ENCODE measurements around the gene SMU1. TPM values are rescaled to one million over a fixed set of nuclear protein-coding genes. Genes with fewer than 3 reads are reported as not detected.

Gene SMU1
- total RNA-seq, 1 experiment from 2014 or later: 17.2 TPM

- intact Hi-C loops (cut with micrococcal nuclease): no loop called here
- Mint-ChIP-seq H3K36me3 (ENCODE audit: insufficient read depth, unreplicated experiment) (peaks cover 100% of the 10 kb centered on the region), H3K9me3 (ENCODE audit: unreplicated experiment) (no peaks in the 10 kb centered on the region), H3K27me3 (ENCODE audit: insufficient read depth, unreplicated experiment) (no peaks in the 10 kb centered on the region), H3K27ac (ENCODE audit: low read depth, unreplicated experiment) (no peak overlapping the region), H3K4me3 (ENCODE audit: unreplicated experiment) (no peak overlapping the region), H3K4me1 (ENCODE audit: insufficient read depth, unreplicated experiment) (peaks cover 26% of the 10 kb centered on the region)
- TF ChIP-seq CTCF (IDR thresholded peaks at IDR 0.05; ENCODE audit: unreplicated experiment): no peak
- DNase-seq (ENCODE audit: unreplicated experiment): no peak
- no TSS peak for BruUV-seq (replicated peaks)
- CTCF ChIA-PET: no interaction called here
- POLR2A ChIA-PET: interaction anchor here (0.8 to 9.6 kb wide), 2 partner anchors 7 to 32 kb away, joined by 3 to 153 read pairs; no protein-coding TSS in a partner anchor
Measured at GRCh38 chr9:33032865-33033264, 43.6 kb downstream of the SMU1 start.

- peaks cover 26% of the 10 kb centered on the region for H3K4me1 Mint-ChIP-seq (ENCODE audit: insufficient read depth, unreplicated experiment)
- no peak for TF ChIP-seq CTCF (IDR thresholded peaks at IDR 0.05; ENCODE audit: unreplicated experiment)
- H3K4me3 Mint-ChIP-seq (ENCODE audit: unreplicated experiment): no peak overlapping the region
- H3K27me3 Mint-ChIP-seq (ENCODE audit: insufficient read depth, unreplicated experiment): no peaks in the 10 kb centered on the region
- peaks cover 100% of the 10 kb centered on the region for H3K36me3 Mint-ChIP-seq (ENCODE audit: insufficient read depth, unreplicated experiment)
- H3K27ac Mint-ChIP-seq (ENCODE audit: low read depth, unreplicated experiment): no peak overlapping the region
- POLR2A ChIA-PET: interaction anchor here (0.8 to 9.6 kb wide), 2 partner anchors 8 to 32 kb away, joined by 3 to 153 read pairs; no protein-coding TSS in a partner anchor
- BruUV-seq (replicated peaks): no TSS peak
- intact Hi-C loops (cut with micrococcal nuclease): no loop called here
- no peaks in the 10 kb centered on the region for H3K9me3 Mint-ChIP-seq (ENCODE audit: unreplicated experiment)
- no peak for DNase-seq (ENCODE audit: unreplicated experiment)
- CTCF ChIA-PET: no interaction called here
Measured at GRCh38 chr9:33032292-33032691, 44.2 kb downstream of the SMU1 start.

GRCh38 chr9:33030285-33030684, 46.2 kb downstream of the SMU1 start:
- no peak for DNase-seq (ENCODE audit: unreplicated experiment)
- no TSS peak for BruUV-seq (replicated peaks)
- no peak overlapping the region for H3K4me3 Mint-ChIP-seq (ENCODE audit: unreplicated experiment)
- no peaks in the 10 kb centered on the region for H3K9me3 Mint-ChIP-seq (ENCODE audit: unreplicated experiment)
- H3K27me3 Mint-ChIP-seq (ENCODE audit: insufficient read depth, unreplicated experiment): no peaks in the 10 kb centered on the region
- peaks cover 100% of the 10 kb centered on the region for H3K36me3 Mint-ChIP-seq (ENCODE audit: insufficient read depth, unreplicated experiment)
- ChIA-PET POLR2A (interaction anchor here (0.6 to 9.6 kb wide), 8 partner anchors 10 to 388 kb away, joined by 3 to 153 read pairs (median 5); no protein-coding TSS in a partner anchor), CTCF (interaction anchor here (0.6 to 0.7 kb wide), 2 partner anchors 44 to 591 kb away, joined by 3 read pairs; no protein-coding TSS in a partner anchor)
- intact Hi-C loops (cut with micrococcal nuclease): no loop called here
- no peak for TF ChIP-seq CTCF (IDR thresholded peaks at IDR 0.05; ENCODE audit: unreplicated experiment)
- peak overlapping the region; percentile 65 for H3K27ac Mint-ChIP-seq (ENCODE audit: low read depth, unreplicated experiment)
- H3K4me1 Mint-ChIP-seq (ENCODE audit: insufficient read depth, unreplicated experiment): peaks cover 33% of the 10 kb centered on the region

- ChIA-PET CTCF (interaction anchor here (0.5 to 0.6 kb wide), 2 partner anchors 48 to 1044 kb away, joined by 3 read pairs; no protein-coding TSS in a partner anchor), POLR2A (interaction anchor here (0.6 to 9.6 kb wide), 13 partner anchors 11 to 644 kb away, joined by 3 to 153 read pairs (median 4); partner anchors contain the start of gene SMU1)
- H3K4me3 Mint-ChIP-seq (ENCODE audit: unreplicated experiment): peak overlapping the region; percentile 62
- no peak for TF ChIP-seq CTCF (IDR thresholded peaks at IDR 0.05; ENCODE audit: unreplicated experiment)
- H3K27me3 Mint-ChIP-seq (ENCODE audit: insufficient read depth, unreplicated experiment): no peaks in the 10 kb centered on the region
- peak overlapping the region; percentile 65 for H3K27ac Mint-ChIP-seq (ENCODE audit: low read depth, unreplicated experiment)
- peaks cover 33% of the 10 kb centered on the region for H3K4me1 Mint-ChIP-seq (ENCODE audit: insufficient read depth, unreplicated experiment)
- H3K9me3 Mint-ChIP-seq (ENCODE audit: unreplicated experiment): no peaks in the 10 kb centered on the region
- no TSS peak for BruUV-seq (replicated peaks)
- H3K36me3 Mint-ChIP-seq (ENCODE audit: insufficient read depth, unreplicated experiment): peaks cover 96% of the 10 kb centered on the region
- peak; percentile 82 for DNase-seq (ENCODE audit: unreplicated experiment)
- intact Hi-C loops (cut with micrococcal nuclease): no loop called here
Measured at GRCh38 chr9:33029231-33029786, 47.2 kb downstream of the SMU1 start.
